PC-3 (cell line): ENCODE measurements around the gene LBHD2. TPM values are rescaled to one million over a fixed set of nuclear protein-coding genes. Genes with fewer than 3 reads are reported as not detected.

Experiments used
- ATAC-seq: fragments of 200-7000 bp; cut with Tn5 transposase; 2 replicates; pipeline ENCODE4 v1.9.1; 2020; ENCODE audit warnings: mild to moderate bottlenecking, moderate library complexity
- BruUV-seq: library from RNA; stranded (reverse); fragments of 400-500 nt; replicated peaks from 2 replicates; lab custom pipeline; 2021; lab: Mats Ljungman, UMichigan
- CTCF ChIA-PET: fragments of 300-600 bp; sonication (Branson Sonifier 250); formaldehyde crosslinking; loops from one replicate; lab custom pipeline; 2022; ENCODE audit warnings: antibody characterized with exemption; lab: Charles Lee
- POLR2A ChIA-PET: fragments of 300-600 bp; sonication (Branson Sonifier 250); formaldehyde crosslinking; loops from one replicate; lab custom pipeline; 2022; ENCODE audit warnings: antibody characterized with exemption; ENCODE audit not compliant: unreplicated experiment; lab: Charles Lee
- DNase-seq: peaks from one replicate; pipeline ENCODE4 v3.0.0-alpha.2; 2015
- H2AFZ ChIP-seq: fragments of 300-600 bp; sonication (generic); 2 replicates; pipeline ENCODE4 v1.6.0; 2016; ENCODE audit warnings: antibody characterized with exemption, low read length
- H3F3A ChIP-seq: fragments of 300-600 bp; sonication (generic); one replicate; pipeline ENCODE4 v1.6.0; 2017; ENCODE audit warnings: antibody characterized with exemption, low read length, control low read depth, mild to moderate bottlenecking; ENCODE audit not compliant: unreplicated experiment
- H3K27ac ChIP-seq: fragments of 300-600 bp; sonication (generic); 2 replicates; pipeline ENCODE4 v1.5.1; 2016; ENCODE audit warnings: mild to moderate bottlenecking, low read length
- H3K27me3 ChIP-seq: fragments of 300-600 bp; sonication (generic); 2 replicates; pipeline ENCODE4 v1.6.1; 2016; ENCODE audit warnings: low read length, mixed read lengths
- H3K36me3 ChIP-seq: fragments of 300-600 bp; sonication (generic); 2 replicates; pipeline ENCODE4 v1.6.1; 2016; ENCODE audit warnings: low read depth, mixed run types, low read length, mixed read lengths
- H3K4me1 ChIP-seq: fragments of 300-600 bp; sonication (generic); 2 replicates; pipeline ENCODE4 v1.5.1; 2016; ENCODE audit warnings: low read length; ENCODE audit not compliant: insufficient read depth
- H3K4me2 ChIP-seq: fragments of 300-600 bp; sonication (generic); 2 replicates; pipeline ENCODE4 v1.6.0; 2016; ENCODE audit warnings: low read length
- H3K4me3 ChIP-seq: fragments of 300-600 bp; sonication (generic); 2 replicates; pipeline ENCODE4 v1.5.1; 2016; ENCODE audit warnings: mild to moderate bottlenecking, low read length, mixed read lengths
- H3K79me2 ChIP-seq: fragments of 300-600 bp; sonication (generic); 2 replicates; pipeline ENCODE4 v1.6.1; 2017; ENCODE audit warnings: low read length, mixed read lengths
- H3K9ac ChIP-seq: fragments of 300-600 bp; sonication (generic); 2 replicates; pipeline ENCODE4 v1.6.0; 2016; ENCODE audit warnings: mild to moderate bottlenecking, low read length
- H3K9me2 ChIP-seq: fragments of 300-600 bp; sonication (generic); replicated peaks from 2 replicates; pipeline ENCODE4 v1.6.1; 2016; ENCODE audit warnings: mixed run types, low read length, mixed read lengths
- H3K9me3 ChIP-seq: fragments of 300-600 bp; sonication (generic); 2 replicates; pipeline ENCODE4 v1.6.1; 2016; ENCODE audit warnings: low read length, mixed read lengths
- H4K20me1 ChIP-seq: fragments of 300-600 bp; sonication (generic); 2 replicates; pipeline ENCODE4 v1.6.1; 2016; ENCODE audit warnings: low read length, mixed read lengths
- EZH2 ChIP-seq: fragments of 300-600 bp; sonication (generic); IDR thresholded peaks from one replicate; pipeline ENCODE4 v1.6.1; 2017; ENCODE audit warnings: antibody characterized with exemption, mild to moderate bottlenecking, low read length; ENCODE audit not compliant: unreplicated experiment
- EZH2phosphoT487 ChIP-seq: fragments of 300-600 bp; sonication (generic); IDR thresholded peaks from 2 replicates; pipeline ENCODE4 v1.6.1; 2018; ENCODE audit warnings: mild to moderate bottlenecking, antibody characterized with exemption, low read length, borderline replicate concordance
- intact Hi-C: fragments of 100-400 bp; cut with micrococcal nuclease; formaldehyde crosslinking; loops from 2 replicates; pipeline ENCODE4 v1.9.0; 2023
- total RNA-seq: library from RNA; depleted of rRNA; stranded (reverse); fragments of >200 nt; gene quantifications from 2 replicates; pipeline ENCODE4 v1.2.3, GENCODE V29; 2014
- TF ChIP-seq, protein P1 (sequence below): fragments of 300-600 bp; sonication (generic); conservative IDR thresholded peaks from 2 replicates; pipeline ENCODE4 v1.5.1; 2017; ENCODE audit warnings: antibody characterized with exemption, low read depth, mild to moderate bottlenecking, low read length

The LBHD2 gene
- total RNA-seq, 1 experiment from 2014 or later: not detected

DNA sequence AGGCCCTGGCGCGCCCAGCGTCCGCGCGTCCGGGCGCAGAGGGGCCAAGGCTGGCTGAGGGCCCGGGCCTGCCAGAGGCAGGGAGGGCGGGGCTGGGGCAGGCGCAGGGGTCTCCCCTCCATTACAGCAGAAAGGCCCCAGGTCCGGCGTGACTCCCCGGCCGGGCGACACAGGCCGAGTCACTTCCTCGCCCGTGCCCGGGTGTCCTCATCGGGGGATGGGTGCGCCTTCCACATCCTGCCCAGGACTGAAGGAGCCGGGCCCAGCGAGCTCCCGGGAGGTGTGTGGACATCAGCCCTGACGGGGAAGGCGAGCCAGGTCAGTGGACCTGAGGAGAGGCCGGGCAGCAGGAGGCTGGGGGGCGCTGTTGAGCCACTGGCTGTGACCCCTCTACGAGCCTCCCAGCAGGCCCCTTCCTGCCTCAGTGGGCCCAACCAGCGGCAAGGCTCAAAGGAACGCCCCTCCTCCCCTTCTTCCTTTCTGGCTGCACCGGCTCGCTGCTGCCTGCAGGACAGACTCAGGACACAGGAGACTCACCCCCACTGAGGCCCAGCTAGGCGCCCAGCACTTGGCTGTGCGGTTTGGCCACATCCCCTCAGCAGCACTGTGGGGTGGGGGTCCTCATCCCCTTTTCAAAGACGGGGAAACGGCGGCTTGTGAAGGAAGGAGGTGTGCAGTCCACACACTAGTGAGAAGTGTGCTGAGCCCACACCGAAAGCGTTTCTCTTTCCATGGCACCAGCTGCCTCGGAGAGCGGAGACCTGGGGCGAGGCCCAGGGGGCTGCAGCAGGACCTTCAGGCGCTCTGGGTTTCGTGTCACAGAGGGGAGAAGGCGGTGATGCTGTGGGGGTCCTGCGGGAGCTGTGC lies 39.9 kb downstream of the LBHD2 start:
- POLR2A ChIA-PET: no interaction called here
- TF ChIP-seq, protein P1, sequence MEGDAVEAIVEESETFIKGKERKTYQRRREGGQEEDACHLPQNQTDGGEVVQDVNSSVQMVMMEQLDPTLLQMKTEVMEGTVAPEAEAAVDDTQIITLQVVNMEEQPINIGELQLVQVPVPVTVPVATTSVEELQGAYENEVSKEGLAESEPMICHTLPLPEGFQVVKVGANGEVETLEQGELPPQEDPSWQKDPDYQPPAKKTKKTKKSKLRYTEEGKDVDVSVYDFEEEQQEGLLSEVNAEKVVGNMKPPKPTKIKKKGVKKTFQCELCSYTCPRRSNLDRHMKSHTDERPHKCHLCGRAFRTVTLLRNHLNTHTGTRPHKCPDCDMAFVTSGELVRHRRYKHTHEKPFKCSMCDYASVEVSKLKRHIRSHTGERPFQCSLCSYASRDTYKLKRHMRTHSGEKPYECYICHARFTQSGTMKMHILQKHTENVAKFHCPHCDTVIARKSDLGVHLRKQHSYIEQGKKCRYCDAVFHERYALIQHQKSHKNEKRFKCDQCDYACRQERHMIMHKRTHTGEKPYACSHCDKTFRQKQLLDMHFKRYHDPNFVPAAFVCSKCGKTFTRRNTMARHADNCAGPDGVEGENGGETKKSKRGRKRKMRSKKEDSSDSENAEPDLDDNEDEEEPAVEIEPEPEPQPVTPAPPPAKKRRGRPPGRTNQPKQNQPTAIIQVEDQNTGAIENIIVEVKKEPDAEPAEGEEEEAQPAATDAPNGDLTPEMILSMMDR: peak; percentile 59
- TF ChIP-seq EZH2: no peak
- DNase-seq (peak; percentile 44), ATAC-seq (peak; percentile 41)
- Histone ChIP-seq H3K9me3 (no peaks in the 10 kb centered on the region), H3K9me2 (no peaks in the 10 kb centered on the region), H2AFZ (peak overlapping the region; percentile 77), H3K4me1 (peaks cover 49% of the 10 kb centered on the region), H3K27me3 (no peaks in the 10 kb centered on the region), H4K20me1 (0 out of 2 replicates have a peak, but pooled peaks cover 6% of the 10 kb centered on the region), H3K36me3 (no peaks in the 10 kb centered on the region), H3K4me3 (peak overlapping the region; percentile 80), H3K27ac (no peak overlapping the region), H3K79me2 (peaks cover 44% of the 10 kb centered on the region), H3K4me2 (peak overlapping the region; percentile 88), H3K9ac (peak overlapping the region; percentile 74), H3F3A (peaks cover 3% of the 10 kb centered on the region)
- TSS peak; percentile 71 for BruUV-seq
- CTCF ChIA-PET: interaction anchor here (0.5 to 1.0 kb wide), 4 partner anchors 14 to 172 kb away, joined by 3 to 4 read pairs (median 4); no protein-coding TSS in a partner anchor
- intact Hi-C loops: no loop called here

DNA sequence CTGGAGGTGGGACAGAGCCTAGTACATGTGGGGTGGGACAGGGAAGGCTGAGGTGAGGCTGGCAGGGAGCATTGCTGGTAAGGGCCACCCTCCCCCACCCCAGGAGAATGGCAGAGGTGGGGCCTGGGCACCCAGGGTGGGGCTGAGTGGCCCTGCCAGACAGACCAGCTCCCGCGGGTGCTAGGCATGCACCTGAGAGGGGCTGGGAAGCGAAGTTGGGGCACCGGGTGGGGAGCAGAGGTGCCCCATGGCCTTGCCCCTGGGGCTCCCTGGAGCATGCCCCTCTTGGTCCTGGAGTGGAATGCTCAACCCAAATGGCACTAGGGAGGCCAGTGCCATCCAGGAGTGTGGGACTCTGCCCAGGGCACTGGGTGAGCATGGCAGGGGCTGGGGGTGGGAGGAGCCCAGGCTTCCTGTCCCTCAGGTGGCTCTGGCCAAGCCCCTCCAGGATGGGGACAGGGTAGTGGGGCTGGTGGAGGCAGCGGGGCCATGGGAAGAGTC lies 40.5 kb downstream of the LBHD2 start:
- H3K27ac ChIP-seq: no peak overlapping the region
- H3K4me1 ChIP-seq: peaks cover 55% of the 10 kb centered on the region
- POLR2A ChIA-PET: no interaction called here
- 0 out of 2 replicates have a peak, but pooled peaks cover 6% of the 10 kb centered on the region for H4K20me1 ChIP-seq
- peaks cover 3% of the 10 kb centered on the region for H3F3A ChIP-seq
- BruUV-seq: no TSS peak
- no peaks in the 10 kb centered on the region for H3K27me3 ChIP-seq
- intact Hi-C loops: loop anchor here (5.0 kb wide), 1 partner anchor 168 kb away; no protein-coding TSS in a partner anchor
- H3K36me3 ChIP-seq: no peaks in the 10 kb centered on the region
- peaks cover 44% of the 10 kb centered on the region for H3K79me2 ChIP-seq
- no peak for ATAC-seq
- no peak overlapping the region for H2AFZ ChIP-seq
- 0 out of 2 replicates have a peak overlapping the region, but pooled peaks have one; percentile 74 for H3K9ac ChIP-seq
- no peaks in the 10 kb centered on the region for H3K9me2 ChIP-seq
- no peak for DNase-seq
- TF ChIP-seq EZH2phosphoT487 (no peak), EZH2 (no peak)
- TF ChIP-seq, protein P1: no peak
- peak overlapping the region; percentile 80 for H3K4me3 ChIP-seq
- H3K9me3 ChIP-seq: no peaks in the 10 kb centered on the region
- CTCF ChIA-PET: no interaction called here
- peak overlapping the region; percentile 88 for H3K4me2 ChIP-seq
